Measurements from ENCODE around the gene KIF27. TPM values are rescaled to one million over a fixed set of nuclear protein-coding genes. Genes with fewer than 3 reads are reported as not detected.
"Not testable (repeated sequence)": the region's sequence is repeated elsewhere in the genome, so short reads cannot be mapped to it uniquely, and the experiment has no call there.

KIF27 gene
- total RNA-seq, 4 donors from 2014 or later, result 3.2 to 12.9 (median 5.5) TPM

GRCh38 chr9:83956436-83957247, 35.4 kb upstream of the KIF27 start:
- peak overlapping the region; percentile 78 for H3K4me3 ChIP-seq
- DNase-seq (ENCODE audit: low spot score in 2 of 2), result peak; percentile 86 to 90
- TF ChIP-seq CTCF (IDR thresholded peaks at IDR 0.05), result no peak
- TF ChIP-seq POLR2AphosphoS5 (IDR thresholded peaks at IDR 0.05), result peak in 2 of 3 donors; percentile 36 to 53
- no peak for TF ChIP-seq EP300 (IDR thresholded peaks at IDR 0.05)
- TF ChIP-seq POLR2A (IDR thresholded peaks at IDR 0.05), result peak in 1 of 2 donors; percentile 42
- peaks cover 8% of the 10 kb centered on the region for H3K36me3 ChIP-seq
- 4% methylated on average over 20 of the region's 57 CpGs for WGBS
- peaks cover 8% of the 10 kb centered on the region for H3K4me1 ChIP-seq
- H3K27me3 ChIP-seq, result no peaks in the 10 kb centered on the region
- no peaks in the 10 kb centered on the region for H3K9me3 ChIP-seq
- H3K27ac ChIP-seq, result peak overlapping the region; percentile 90

GRCh38 chr9:83956086-83956435, 34.8 kb upstream of the KIF27 start:
- Histone ChIP-seq H3K9me3 (no peaks in the 10 kb centered on the region), H3K4me3 (peak overlapping the region; percentile 78), H3K36me3 (peaks cover 8% of the 10 kb centered on the region), H3K27me3 (no peaks in the 10 kb centered on the region), H3K4me1 (peaks cover 8% of the 10 kb centered on the region), H3K27ac (peak overlapping the region; percentile 90)
- WGBS, result 8% methylated on average over 13 of the region's 23 CpGs
- TF ChIP-seq POLR2AphosphoS5 (IDR thresholded peaks at IDR 0.05) (no peak), CTCF (IDR thresholded peaks at IDR 0.05) (no peak), EP300 (IDR thresholded peaks at IDR 0.05) (no peak), POLR2A (IDR thresholded peaks at IDR 0.05) (no peak)
- DNase-seq (ENCODE audit: low spot score in 2 of 2), result peak in 1 of 2 donors; percentile 73

GRCh38 chr9:83948096-83948495, 26.9 kb upstream of the KIF27 start:
- WGBS, result 97% methylated on average over 29 of the region's 39 CpGs
- peaks cover 39% of the 10 kb centered on the region for H3K36me3 ChIP-seq
- H3K4me3 ChIP-seq; H3K4me1 ChIP-seq; DNase-seq (ENCODE audit: low spot score in 2 of 2); H3K27me3 ChIP-seq; H3K9me3 ChIP-seq; H3K27ac ChIP-seq: not testable (repeated sequence)

GRCh38 chr9:83940590-83941303, 19.5 kb upstream of the KIF27 start:
- TF ChIP-seq CTCF (IDR thresholded peaks at IDR 0.05) (no peak), POLR2AphosphoS5 (IDR thresholded peaks at IDR 0.05) (no peak), EP300 (IDR thresholded peaks at IDR 0.05) (no peak), POLR2A (IDR thresholded peaks at IDR 0.05) (no peak)
- no peak for DNase-seq (ENCODE audit: low spot score in 2 of 2)
- whole genome bisulfite sequencing, result 85% methylated on average over 5 of the region's 5 CpGs
- Histone ChIP-seq H3K9me3 (no peaks in the 10 kb centered on the region), H3K36me3 (peaks cover 57% of the 10 kb centered on the region), H3K27me3 (no peaks in the 10 kb centered on the region), H3K27ac (no peak overlapping the region), H3K4me1 (no peaks in the 10 kb centered on the region), H3K4me3 (no peak overlapping the region)

GRCh38 chr9:83937861-83938455, 16.7 kb upstream of the KIF27 start:
- Histone ChIP-seq H3K4me1 (peaks cover 11% of the 10 kb centered on the region), H3K9me3 (no peaks in the 10 kb centered on the region), H3K36me3 (peaks cover 41% of the 10 kb centered on the region), H3K27ac (no peak overlapping the region), H3K4me3 (no peak overlapping the region), H3K27me3 (no peaks in the 10 kb centered on the region)
- 33% methylated on average over 1 of the region's 1 CpG for WGBS
- DNase-seq (ENCODE audit: low spot score in 2 of 2), result no peak
- no peak for TF ChIP-seq EP300 (IDR thresholded peaks at IDR 0.05)
- TF ChIP-seq POLR2A (IDR thresholded peaks at IDR 0.05), result no peak
- peak; percentile 45 to 56 for TF ChIP-seq CTCF (IDR thresholded peaks at IDR 0.05)
- TF ChIP-seq POLR2AphosphoS5 (IDR thresholded peaks at IDR 0.05), result no peak

Data from suprapubic skin (tissue), 4 donors.